T-helper 2 cell treated with Interferon-gamma antibody and Interleukin-4, amounts not matched to agents 100 ng/mL and 5 ng/mL, for 36 hours (primary cell): Measurements from ENCODE around the gene PCBP3. TPM values are rescaled to one million over a fixed set of nuclear protein-coding genes. Genes with fewer than 3 reads are reported as not detected.

ENCODE experiments used
- intact Hi-C: fragments of 100-400 bp; cut with micrococcal nuclease; formaldehyde crosslinking; loops from one replicate; pipeline ENCODE4 v1.15.1; 2023
- total RNA-seq: library from RNA; stranded (reverse); gene quantifications from 2 replicates; pipeline ENCODE4 v1.2.3, GENCODE V29; 2022

The PCBP3 gene
- total RNA-seq, 1 donor from 2014 or later, result 5.1 TPM

GRCh38 chr21:45986316-45987051 is 343.0 kb downstream of the PCBP3 start:
- intact Hi-C loops, result no loop called here

- intact Hi-C loops, result no loop called here
Measured at GRCh38 chr21:45987121-45987711, 343.7 kb downstream of the PCBP3 start.

- intact Hi-C loops, result no loop called here
Measured at GRCh38 chr21:45988366-45989347, 345.1 kb downstream of the PCBP3 start.

GRCh38 chr21:45989355-45990048 is 346.0 kb downstream of the PCBP3 start:
- intact Hi-C loops, result no loop called here

- intact Hi-C loops, result no loop called here
Measured at GRCh38 chr21:45990049-45990711, 346.7 kb downstream of the PCBP3 start.

GRCh38 chr21:45990741-45991605 is 347.4 kb downstream of the PCBP3 start:
- intact Hi-C loops, result no loop called here

GRCh38 chr21:45991606-45992300 is 348.2 kb downstream of the PCBP3 start:
- intact Hi-C loops, result no loop called here

Other genes starting within 250 kb of the PCBP3 start
- 5.4 and 6.4 TPM in 2 replicates for gene COL18A1, start 238.6 kb upstream of the PCBP3 start, total RNA-seq
- gene SLC19A1, start 101.3 kb upstream of the PCBP3 start, total RNA-seq, result 52.0 and 54.1 TPM in 2 replicates